Bronchial epithelial cell (primary cell): ENCODE data around the gene MEIKIN. TPM values are rescaled to one million over a fixed set of nuclear protein-coding genes. Genes with fewer than 3 reads are reported as not detected.

ENCODE experiments used
- DNase-seq: peaks from one replicate; pipeline ENCODE4 v3.0.0-alpha.2; 2010; ENCODE audit warnings: low read depth
- FAIRE-seq: peaks from 2 replicates; lab custom pipeline; 2011; peaks lifted over from hg19 to GRCh38; lab: Jason Lieb, UNC
- H3K27me3 ChIP-seq: 2 replicates; pipeline ENCODE4 v1.5.1; 2011; ENCODE audit warnings: low read length; ENCODE audit not compliant: control insufficient read depth, insufficient read depth
- H3K36me3 ChIP-seq: 2 replicates; pipeline ENCODE4 v1.5.1; 2011; ENCODE audit warnings: low read length; ENCODE audit not compliant: control insufficient read depth, insufficient read depth
- H3K4me3 ChIP-seq: 2 replicates; pipeline ENCODE4 v1.5.1; 2011; ENCODE audit warnings: mild to moderate bottlenecking, low read depth, low read length, control low read depth
- total RNA-seq: library from RNA; depleted of rRNA; stranded (reverse); fragments of >200 nt; gene quantifications from 2 replicates; pipeline ENCODE4 v1.2.1, GENCODE V29; 2014
- TF ChIP-seq, protein P1 (sequence below): IDR thresholded peaks from 2 replicates; pipeline ENCODE4 v1.5.1; 2011; ENCODE audit warnings: mild to moderate bottlenecking, moderate library complexity, low read length, control low read depth, inconsistent platforms; ENCODE audit not compliant: insufficient read depth, severe bottlenecking

Gene MEIKIN
- total RNA-seq, 1 donor from 2014 or later: not detected

DNA sequence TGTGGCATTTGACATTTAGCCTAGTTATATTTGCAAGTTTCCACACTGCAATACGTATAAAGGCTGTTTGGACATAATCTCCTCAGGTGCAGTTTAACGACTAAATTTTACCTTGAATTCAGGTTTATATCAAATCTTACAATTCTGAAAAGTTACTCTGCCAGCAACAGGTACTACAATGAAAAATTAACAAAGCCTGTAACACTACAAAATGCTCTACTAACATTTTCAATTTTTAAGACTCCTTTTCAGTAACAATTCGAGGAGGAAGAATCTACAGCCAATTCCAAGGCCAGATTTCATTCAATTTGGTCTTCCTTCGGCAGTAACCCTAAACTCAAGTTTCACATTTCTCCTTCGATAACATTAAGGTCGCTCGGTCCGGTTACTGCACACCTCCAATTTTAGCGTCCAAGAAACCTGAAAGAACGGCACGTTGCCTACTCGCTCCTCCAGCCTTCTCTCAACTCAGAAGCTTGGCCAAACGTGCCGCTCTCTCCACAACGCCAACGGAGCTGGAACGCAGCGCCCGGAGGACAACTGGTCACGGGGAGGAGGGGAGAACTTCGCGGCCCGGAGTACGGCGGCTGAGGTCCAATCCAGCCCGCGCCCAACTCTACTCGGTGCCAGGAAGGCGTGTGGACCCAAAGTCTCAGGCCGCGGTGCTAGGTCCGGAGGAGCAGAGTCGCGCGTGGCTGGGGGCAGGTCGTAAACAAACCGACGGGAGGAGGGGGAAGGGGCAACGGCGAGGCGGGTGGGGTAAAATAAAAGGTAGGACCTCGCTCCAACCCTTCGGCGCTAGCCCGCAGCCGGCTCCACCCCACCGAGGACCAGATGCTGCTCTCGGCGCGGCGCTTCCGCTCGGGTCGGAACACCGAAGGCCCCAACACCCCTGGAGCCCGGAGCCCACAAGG, 149.3 kb downstream of the MEIKIN start:
- FAIRE-seq (no peak), DNase-seq (peak; percentile 41)
- H3K4me3 ChIP-seq: peak overlapping the region; percentile 98
- no peaks in the 10 kb centered on the region for H3K27me3 ChIP-seq
- TF ChIP-seq, protein P1, sequence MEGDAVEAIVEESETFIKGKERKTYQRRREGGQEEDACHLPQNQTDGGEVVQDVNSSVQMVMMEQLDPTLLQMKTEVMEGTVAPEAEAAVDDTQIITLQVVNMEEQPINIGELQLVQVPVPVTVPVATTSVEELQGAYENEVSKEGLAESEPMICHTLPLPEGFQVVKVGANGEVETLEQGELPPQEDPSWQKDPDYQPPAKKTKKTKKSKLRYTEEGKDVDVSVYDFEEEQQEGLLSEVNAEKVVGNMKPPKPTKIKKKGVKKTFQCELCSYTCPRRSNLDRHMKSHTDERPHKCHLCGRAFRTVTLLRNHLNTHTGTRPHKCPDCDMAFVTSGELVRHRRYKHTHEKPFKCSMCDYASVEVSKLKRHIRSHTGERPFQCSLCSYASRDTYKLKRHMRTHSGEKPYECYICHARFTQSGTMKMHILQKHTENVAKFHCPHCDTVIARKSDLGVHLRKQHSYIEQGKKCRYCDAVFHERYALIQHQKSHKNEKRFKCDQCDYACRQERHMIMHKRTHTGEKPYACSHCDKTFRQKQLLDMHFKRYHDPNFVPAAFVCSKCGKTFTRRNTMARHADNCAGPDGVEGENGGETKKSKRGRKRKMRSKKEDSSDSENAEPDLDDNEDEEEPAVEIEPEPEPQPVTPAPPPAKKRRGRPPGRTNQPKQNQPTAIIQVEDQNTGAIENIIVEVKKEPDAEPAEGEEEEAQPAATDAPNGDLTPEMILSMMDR: no peak
- no peaks in the 10 kb centered on the region for H3K36me3 ChIP-seq

DNA sequence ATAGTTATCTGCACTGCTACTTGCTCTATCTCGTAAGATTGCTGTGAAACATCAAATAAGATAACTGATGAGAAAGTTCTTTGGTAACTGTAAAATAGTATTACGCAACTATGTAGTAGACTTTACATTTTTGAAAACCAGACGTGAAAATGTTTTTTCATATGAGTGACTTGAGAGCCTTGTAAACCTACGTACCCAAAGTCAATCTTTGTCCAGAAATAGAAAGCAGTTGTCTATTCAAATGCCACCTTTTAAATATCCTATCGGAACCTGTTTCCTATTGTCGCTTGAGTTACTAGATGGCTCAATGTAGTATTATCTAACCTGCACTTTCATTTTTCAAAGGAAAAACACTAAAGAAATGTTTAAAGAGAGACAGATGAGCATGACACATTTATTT, 150.2 kb downstream of the MEIKIN start:
- no peak for DNase-seq
- TF ChIP-seq, protein P1: no peak
- H3K27me3 ChIP-seq: no peaks in the 10 kb centered on the region
- FAIRE-seq: no peak
- peak overlapping the region; percentile 98 for H3K4me3 ChIP-seq
- no peaks in the 10 kb centered on the region for H3K36me3 ChIP-seq

DNA sequence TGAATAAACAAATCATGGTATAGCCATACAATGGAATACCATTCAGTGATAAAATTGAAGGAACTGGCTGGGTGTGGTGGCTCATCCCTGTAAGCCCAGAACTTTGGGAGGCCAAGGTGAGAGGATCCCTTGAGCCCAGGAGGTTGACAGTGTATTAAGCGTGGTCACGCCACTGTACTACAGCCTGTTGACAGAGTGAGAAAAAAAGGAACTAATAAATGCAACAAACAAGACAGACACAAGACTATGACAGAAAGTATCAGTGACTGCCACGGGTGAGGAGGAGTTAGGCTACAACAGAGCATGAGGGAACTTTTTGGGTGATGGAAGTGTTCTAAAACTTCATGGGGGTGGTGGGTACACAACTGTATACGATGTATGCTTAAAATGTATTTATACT, 150.9 kb downstream of the MEIKIN start:
- H3K4me3 ChIP-seq: no peak overlapping the region
- FAIRE-seq (no peak), DNase-seq (no peak)
- no peaks in the 10 kb centered on the region for H3K27me3 ChIP-seq
- TF ChIP-seq, protein P1: no peak
- no peaks in the 10 kb centered on the region for H3K36me3 ChIP-seq

DNA sequence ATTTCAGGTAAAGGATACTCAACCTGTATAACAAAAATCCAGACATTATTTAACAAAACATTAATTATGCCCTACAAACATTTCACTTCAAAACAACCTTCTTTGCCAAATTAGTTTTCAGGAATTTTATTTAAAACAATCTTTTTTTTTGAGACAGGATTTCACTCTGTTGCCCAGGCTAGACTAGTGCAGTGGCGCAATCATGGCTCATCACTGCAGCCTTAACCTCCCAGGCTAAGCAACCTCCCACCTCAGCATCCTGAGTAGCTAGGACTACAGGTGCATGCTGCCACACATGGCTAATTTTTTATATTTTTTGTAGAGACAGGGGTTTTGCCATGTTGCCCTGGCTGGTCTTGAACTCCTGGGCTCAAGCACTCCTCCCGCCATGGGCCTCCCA, 152.6 kb downstream of the MEIKIN start:
- DNase-seq: no peak
- H3K27me3 ChIP-seq: no peaks in the 10 kb centered on the region
- H3K4me3 ChIP-seq: no peak overlapping the region
- FAIRE-seq: no peak
- H3K36me3 ChIP-seq: no peaks in the 10 kb centered on the region
- TF ChIP-seq, protein P1: no peak

DNA sequence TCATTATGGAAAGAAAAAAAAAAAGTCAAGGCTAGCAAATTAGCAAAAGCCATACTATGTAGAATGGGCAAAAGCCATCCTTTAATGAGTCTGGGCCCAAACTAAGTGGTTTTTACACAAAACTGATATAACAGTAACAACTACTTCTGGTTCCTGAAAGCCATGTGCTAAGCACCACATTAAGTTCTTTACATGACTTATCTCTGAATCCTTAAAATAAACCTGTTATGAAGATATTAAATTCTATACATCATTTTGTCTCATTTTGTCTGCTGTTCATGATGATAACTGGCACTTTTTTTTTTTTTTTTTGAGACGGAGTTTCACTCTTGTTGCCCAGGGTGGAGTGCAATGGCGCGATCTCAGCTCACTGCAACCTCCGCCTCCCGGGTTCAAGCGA, 153.6 kb downstream of the MEIKIN start:
- DNase-seq: no peak
- TF ChIP-seq, protein P1: no peak
- no peaks in the 10 kb centered on the region for H3K27me3 ChIP-seq
- H3K4me3 ChIP-seq: no peak overlapping the region
- no peak for FAIRE-seq
- H3K36me3 ChIP-seq: no peaks in the 10 kb centered on the region
